GM19043 (cell line): ENCODE results near the gene GSTO2.

Source experiments
- ATAC-seq: cut with Tn5 transposase; IDR thresholded peaks from one replicate; pipeline ENCODE4 v1.9.1; 2021; ENCODE audit warnings: low read depth; ENCODE audit not compliant: unreplicated experiment

The GSTO2 gene

GRCh38 chr10:104336821-104337467, 68.0 kb downstream of the GSTO2 start:
- peak; percentile 13 for ATAC-seq

- peak; percentile 46 for ATAC-seq
Measured at GRCh38 chr10:104337521-104337984, 68.6 kb downstream of the GSTO2 start.

- ATAC-seq, result peak; percentile 62
Measured at GRCh38 chr10:104337985-104338735, 69.2 kb downstream of the GSTO2 start, which contains the start of gene ITPRIP. ITPRIP (minus strand) TSS chr10:104338465; CDS start chr10:104316051, 22,414 bp downstream.

GRCh38 chr10:104339469-104340110, 70.6 kb downstream of the GSTO2 start:
- ATAC-seq, result no peak

GRCh38 chr10:104340111-104340526, 71.1 kb downstream of the GSTO2 start:
- ATAC-seq, result no peak

GRCh38 chr10:104340641-104341040, 71.7 kb downstream of the GSTO2 start:
- no peak for ATAC-seq

- no peak for ATAC-seq
Measured at GRCh38 chr10:104342941-104343411, 74.0 kb downstream of the GSTO2 start.

GRCh38 chr10:104344219-104344618, 75.2 kb downstream of the GSTO2 start:
- ATAC-seq, result no peak

- ATAC-seq, result no peak
Measured at GRCh38 chr10:104345515-104345914, 76.5 kb downstream of the GSTO2 start.

- ATAC-seq, result no peak
Measured at GRCh38 chr10:104345941-104346340, 77.0 kb downstream of the GSTO2 start.

GRCh38 chr10:104347295-104348045, 78.5 kb downstream of the GSTO2 start:
- ATAC-seq, result no peak

GRCh38 chr10:104348601-104349000, 79.6 kb downstream of the GSTO2 start:
- ATAC-seq, result no peak

- peak; percentile 50 for ATAC-seq
Measured at GRCh38 chr10:104349623-104350126, 80.7 kb downstream of the GSTO2 start.

- peak; percentile 31 for ATAC-seq
Measured at GRCh38 chr10:104350127-104350635, 81.2 kb downstream of the GSTO2 start.

GRCh38 chr10:104351061-104351702, 82.2 kb downstream of the GSTO2 start:
- no peak for ATAC-seq

- ATAC-seq, result peak; percentile 16
Measured at GRCh38 chr10:104351919-104352318, 82.9 kb downstream of the GSTO2 start.

GRCh38 chr10:104353325-104354048, 84.5 kb downstream of the GSTO2 start, which contains the start of gene CFAP58:
CFAP58 (plus strand) TSS chr10:104353833; CDS start chr10:104353898, 65 bp downstream.
- ATAC-seq, result peak; percentile 56
